SK-N-SH (cell line): ENCODE results near the gene MRPS18A. TPM values are rescaled to one million over a fixed set of nuclear protein-coding genes. Genes with fewer than 3 reads are reported as not detected.

ENCODE experiments used
- CTCF ChIA-PET: fragments of 300-600, 350-600 bp; formaldehyde crosslinking; extraction: SDS; loops from one replicate; lab custom pipeline; 2021; lab: Yijun Ruan, JAX
- POLR2A ChIA-PET: fragments of 350-600 bp; sonication (Branson Sonifier 250); formaldehyde crosslinking; extraction: SDS; loops from one replicate; lab custom pipeline; 2020; ENCODE audit warnings: antibody characterized with exemption, inconsistent platforms; lab: Yijun Ruan, JAX
- DNase-seq: peaks from one replicate; pipeline ENCODE4 v3.0.0; 2012
- H2AFZ ChIP-seq: fragments of 200-600 bp; sonication (generic); 2 replicates; pipeline ENCODE4 v1.8.1; 2016; ENCODE audit warnings: antibody characterized with exemption, mild to moderate bottlenecking, low read depth
- H3F3A ChIP-seq: fragments of 200-600 bp; sonication (generic); replicated peaks from 2 replicates; pipeline ENCODE3; 2016; ENCODE audit warnings: antibody characterized with exemption, mild to moderate bottlenecking; ENCODE audit not compliant: insufficient read depth
- H3K27ac ChIP-seq, 2 experiments: fragments of 200-500 bp in 1 of 2; fragments of 200-600 bp in 1 of 2; sonication (Bioruptor generic) in 1 of 2; sonication (generic), shearing (Covaris generic) in 1 of 2; 2 replicates each; pipeline versions ENCODE4 v1.5.1 to v1.6.1; 2014 to 2016; ENCODE audit warnings: low read depth in 2 of 2, inconsistent platforms in 1 of 2, low read length in 1 of 2, mild to moderate bottlenecking in 1 of 2, mixed read lengths in 1 of 2
- H3K27me3 ChIP-seq: fragments of 200-600 bp; sonication (generic), shearing (Covaris generic); 2 replicates; pipeline ENCODE4 v1.6.1; 2016; ENCODE audit warnings: mixed run types; ENCODE audit not compliant: insufficient read depth
- H3K36me3 ChIP-seq, 2 experiments: fragments of 200-500 bp in 1 of 2; fragments of 200-600 bp in 1 of 2; sonication (Bioruptor generic) in 1 of 2; sonication (generic) in 1 of 2; replicated peaks in 1 of 2; 2 replicates each; pipeline versions ENCODE3 to v1.5.1; 2014 to 2016; ENCODE audit warnings: low read length in 1 of 2, mild to moderate bottlenecking in 1 of 2; ENCODE audit not compliant: insufficient read depth in 2 of 2, control insufficient read depth in 1 of 2
- H3K4me1 ChIP-seq, 2 experiments: fragments of 200-500 bp in 1 of 2; fragments of 200-600 bp in 1 of 2; sonication (Bioruptor generic) in 1 of 2; sonication (generic), shearing (Covaris generic) in 1 of 2; 2 replicates each; pipeline versions ENCODE4 v1.5.1 to v1.6.1; 2014 to 2016; ENCODE audit warnings: low read depth in 1 of 2, low read length in 1 of 2, mixed run types in 1 of 2; ENCODE audit not compliant: insufficient read depth in 2 of 2, control insufficient read depth in 1 of 2
- H3K4me2 ChIP-seq: fragments of 200-600 bp; sonication (generic), shearing (Covaris generic); 2 replicates; pipeline ENCODE4 v1.6.1; 2017; ENCODE audit warnings: mixed run types
- H3K4me3 ChIP-seq, 2 experiments: fragments of 200-500 bp in 1 of 2; fragments of 200-600 bp in 1 of 2; sonication (Bioruptor generic) in 1 of 2; sonication (generic), shearing (Covaris generic) in 1 of 2; 2 replicates each; pipeline versions ENCODE4 v1.5.1 to v1.8.1; 2014 to 2016; ENCODE audit warnings: low read depth in 2 of 2, inconsistent platforms in 1 of 2, low read length in 1 of 2, mild to moderate bottlenecking in 1 of 2, mixed read lengths in 1 of 2, moderate library complexity in 1 of 2
- H3K79me2 ChIP-seq: fragments of 200-600 bp; sonication (generic); 2 replicates; pipeline ENCODE4 v1.8.1; 2017; ENCODE audit warnings: mild to moderate bottlenecking; ENCODE audit not compliant: insufficient read depth
- H3K9ac ChIP-seq: fragments of 200-600 bp; sonication (generic); 2 replicates; pipeline ENCODE4 v1.6.1; 2017; ENCODE audit warnings: mixed run types
- H3K9me2 ChIP-seq: fragments of 200-600 bp; sonication (generic); 2 replicates; pipeline ENCODE4 v1.6.1; 2017; ENCODE audit warnings: mixed run types
- H3K9me3 ChIP-seq: fragments of 200-600 bp; sonication (generic); 2 replicates; pipeline ENCODE4 v1.6.1; 2017; ENCODE audit warnings: mixed run types, mild to moderate bottlenecking, moderate library complexity
- H4K20me1 ChIP-seq: fragments of 200-600 bp; sonication (generic); 2 replicates; pipeline ENCODE4 v1.6.1; 2017; ENCODE audit warnings: mild to moderate bottlenecking, mixed run types; ENCODE audit not compliant: insufficient read depth
- CHD2 ChIP-seq: fragments of 150-350 bp; IDR thresholded peaks from 2 replicates; pipeline ENCODE4 v1.6.1; 2018; ENCODE audit warnings: low read length; ENCODE audit not compliant: partially characterized antibody
- CTCF ChIP-seq: fragments of 200-600 bp; sonication (generic); IDR thresholded peaks from 2 replicates; pipeline ENCODE4 v1.6.1; 2017; ENCODE audit warnings: antibody characterized with exemption, mild to moderate bottlenecking, moderate library complexity
- ELF1 ChIP-seq: IDR thresholded peaks from 2 replicates; pipeline ENCODE4 v1.4.0; 2012
- EP300 ChIP-seq, 2 experiments: IDR thresholded peaks; 2 replicates each; pipeline versions ENCODE4 v1.4.0 to v1.6.1; 2012; ENCODE audit warnings: borderline replicate concordance in 1 of 2, low read depth in 1 of 2, low read length in 1 of 2
- FOXM1 ChIP-seq: IDR thresholded peaks from 2 replicates; pipeline ENCODE4 v1.4.0; 2012; ENCODE audit warnings: low read depth, mild to moderate bottlenecking
- GABPA ChIP-seq: IDR thresholded peaks from 2 replicates; pipeline ENCODE4 v1.4.0; 2012; ENCODE audit warnings: low read depth, mild to moderate bottlenecking
- IRF3 ChIP-seq: fragments of 150-350 bp; IDR thresholded peaks from 2 replicates; pipeline ENCODE4 v1.6.1; 2016; ENCODE audit warnings: mild to moderate bottlenecking, low read depth, low read length
- MEF2A ChIP-seq: IDR thresholded peaks from 2 replicates; pipeline ENCODE4 v1.4.0; 2012; ENCODE audit warnings: low read depth, borderline replicate concordance
- PBX3 ChIP-seq: IDR thresholded peaks from 2 replicates; pipeline ENCODE4; 2012
- RAD21 ChIP-seq: IDR thresholded peaks from 2 replicates; pipeline ENCODE4 v1.6.1; 2012; ENCODE audit warnings: mild to moderate bottlenecking, low read length
- RCOR1 ChIP-seq: fragments of 150-350 bp; IDR thresholded peaks from 2 replicates; pipeline ENCODE4 v1.6.1; 2017; ENCODE audit warnings: antibody characterized with exemption, low read length
- REST ChIP-seq: IDR thresholded peaks from 2 replicates; pipeline ENCODE4 v1.6.1; 2012; ENCODE audit warnings: mild to moderate bottlenecking, low read depth, low read length, moderate library complexity
- SMC3 ChIP-seq: IDR thresholded peaks from 2 replicates; pipeline ENCODE4 v1.6.1; 2012; ENCODE audit warnings: low read depth, low read length, improper control_type of control experiment
- TAF1 ChIP-seq: IDR thresholded peaks from 2 replicates; pipeline ENCODE4 v1.6.1; 2012; ENCODE audit warnings: low read depth, mild to moderate bottlenecking, low read length, moderate library complexity, borderline replicate concordance
- WGBS: methylation state at CpG from one replicate; pipeline ENCODE4 v1.1.6; 2017; ENCODE audit warnings: low lambda C conversion rate; 5-methylcytosine and 5-hydroxymethylcytosine counted together
- polyA plus RNA-seq, 3 experiments: library from polyadenylated mRNA; depleted of rRNA; stranded (reverse); fragments of >200 nt; gene quantifications; 2 replicates each; pipeline ENCODE4 v1.2.3, GENCODE V29; 2012
- TF ChIP-seq, protein P1 (sequence below): IDR thresholded peaks from 2 replicates; pipeline ENCODE4 v1.4.0; 2012; ENCODE audit warnings: low read depth, borderline replicate concordance

The MRPS18A gene
- polyA plus RNA-seq, 1 of the 3 experiments (the other 2 are of a cell fraction) = 57.0 TPM

GRCh38 chr6:43718387-43719105 lies 31.0 kb upstream of the MRPS18A start:
- no peak for DNase-seq
- Histone ChIP-seq H2AFZ (no peak overlapping the region), H3K79me2 (no peaks in the 10 kb centered on the region), H4K20me1 (no peaks in the 10 kb centered on the region), H3K36me3 (no peaks in the 10 kb centered on the region), H3K9me2 (no peaks in the 10 kb centered on the region), H3K9me3 (no peaks in the 10 kb centered on the region), H3K27ac (no peak overlapping the region), H3F3A (no peaks in the 10 kb centered on the region), H3K27me3 (no peaks in the 10 kb centered on the region), H3K4me2 (no peak overlapping the region), H3K4me3 (no peak overlapping the region), H3K4me1 (peaks cover 0 to 39% of the 10 kb centered on the region in 2 experiments; a peak in 1 of 4 replicates), H3K9ac (no peak overlapping the region)
- ChIA-PET CTCF (interaction anchor here (1.0 to 1.8 kb wide), 2 partner anchors 50 to 356 kb away, joined by 5 read pairs; no protein-coding TSS in a partner anchor), POLR2A (no interaction called here)
- WGBS = 74% methylated on average over 11 of the region's 13 CpGs
- TF ChIP-seq CTCF (no peak), TAF1 (no peak), PBX3 (no peak), ELF1 (no peak), SMC3 (no peak), GABPA (no peak), REST (no peak), EP300 (IDR thresholded peaks at IDR 0.05; ENCODE audit: borderline replicate concordance in 1 of 2, low read depth in 1 of 2, low read length in 1 of 2) (no peak)

- no peak for DNase-seq
- TF ChIP-seq MEF2A (no peak), CHD2 (no peak), RCOR1 (no peak), ELF1 (no peak), RAD21 (no peak), CTCF (no peak), FOXM1 (no peak), TAF1 (no peak), IRF3 (no peak)
- TF ChIP-seq, protein P1, sequence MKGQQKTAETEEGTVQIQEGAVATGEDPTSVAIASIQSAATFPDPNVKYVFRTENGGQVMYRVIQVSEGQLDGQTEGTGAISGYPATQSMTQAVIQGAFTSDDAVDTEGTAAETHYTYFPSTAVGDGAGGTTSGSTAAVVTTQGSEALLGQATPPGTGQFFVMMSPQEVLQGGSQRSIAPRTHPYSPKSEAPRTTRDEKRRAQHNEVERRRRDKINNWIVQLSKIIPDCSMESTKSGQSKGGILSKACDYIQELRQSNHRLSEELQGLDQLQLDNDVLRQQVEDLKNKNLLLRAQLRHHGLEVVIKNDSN = no peak
Measured at GRCh38 chr6:43717822-43718221, 30.2 kb upstream of the MRPS18A start.

More at GRCh38 chr6:43717822-43718221, 30.2 kb upstream of the MRPS18A start:
- ChIA-PET CTCF (interaction anchor here (1.0 kb wide), 1 partner anchor 51 kb away, joined by 5 read pairs; no protein-coding TSS in a partner anchor), POLR2A (no interaction called here)
- no peak overlapping the region for H3K4me3 ChIP-seq
- H3K27ac ChIP-seq = no peak overlapping the region
- H3K36me3 ChIP-seq = no peaks in the 10 kb centered on the region
- no peaks in the 10 kb centered on the region for H3K9me3 ChIP-seq
- H3F3A ChIP-seq = no peaks in the 10 kb centered on the region
- H2AFZ ChIP-seq = no peak overlapping the region
- H3K27me3 ChIP-seq = no peaks in the 10 kb centered on the region
- 72% methylated on average over 10 of the region's 12 CpGs for WGBS
- H3K9ac ChIP-seq = no peak overlapping the region
- H3K4me1 ChIP-seq = peaks cover 0 to 39% of the 10 kb centered on the region in 2 experiments; a peak in 1 of 4 replicates
- no peaks in the 10 kb centered on the region for H4K20me1 ChIP-seq
- H3K4me2 ChIP-seq = no peak overlapping the region
- no peaks in the 10 kb centered on the region for H3K9me2 ChIP-seq
- no peaks in the 10 kb centered on the region for H3K79me2 ChIP-seq
